Astrocyte (in vitro differentiated cells and primary cell): ENCODE measurements around the gene TMEM266. TPM values are rescaled to one million over a fixed set of nuclear protein-coding genes. Genes with fewer than 3 reads are reported as not detected.

Experiments
- DNase-seq: peaks from one replicate; pipeline ENCODE4 v3.0.0-alpha.2; 2010; ENCODE audit warnings: low read depth
- FAIRE-seq: peaks from 2 replicates; lab custom pipeline; 2011; peaks lifted over from hg19 to GRCh38; lab: Jason Lieb, UNC
- H2AFZ ChIP-seq: 2 replicates; pipeline ENCODE4 v1.6.0; 2012; ENCODE audit warnings: low read depth, low read length, inconsistent platforms
- H3K27ac ChIP-seq: 2 replicates; pipeline ENCODE4 v1.5.1; 2011; ENCODE audit warnings: low read depth, low read length, inconsistent platforms
- H3K27me3 ChIP-seq: 2 replicates; pipeline ENCODE4 v1.6.0; 2011; ENCODE audit warnings: low read length, inconsistent platforms; ENCODE audit not compliant: insufficient read depth
- H3K36me3 ChIP-seq: 2 replicates; pipeline ENCODE4 v1.5.1; 2011; ENCODE audit warnings: low read length, inconsistent platforms; ENCODE audit not compliant: insufficient read depth
- H3K4me1 ChIP-seq: 2 replicates; pipeline ENCODE4 v1.5.1; 2011; ENCODE audit warnings: low read length, inconsistent platforms; ENCODE audit not compliant: insufficient read depth
- H3K4me2 ChIP-seq: 2 replicates; pipeline ENCODE4 v1.6.0; 2012; ENCODE audit warnings: low read length, inconsistent platforms
- H3K4me3 ChIP-seq: 2 replicates; pipeline ENCODE4 v1.5.1; 2011; ENCODE audit warnings: low read depth, mild to moderate bottlenecking, low read length, inconsistent platforms; ENCODE audit not compliant: insufficient read depth
- H3K79me2 ChIP-seq: 2 replicates; pipeline ENCODE4 v1.6.0; 2012; ENCODE audit warnings: mild to moderate bottlenecking, low read length, inconsistent platforms; ENCODE audit not compliant: insufficient read depth
- H3K9ac ChIP-seq: 2 replicates; pipeline ENCODE4 v1.6.0; 2012; ENCODE audit warnings: mild to moderate bottlenecking, low read length, inconsistent platforms
- H3K9me3 ChIP-seq: 2 replicates; pipeline ENCODE4 v1.5.1; 2012; ENCODE audit warnings: low read depth, mild to moderate bottlenecking, low read length, inconsistent platforms; ENCODE audit not compliant: insufficient read depth
- H4K20me1 ChIP-seq: 2 replicates; pipeline ENCODE4 v1.6.0; 2012; ENCODE audit warnings: low read length, inconsistent platforms; ENCODE audit not compliant: insufficient read depth
- H3K27ac Mint-ChIP-seq: one replicate; pipeline ENCODE4 v1.8.0; 2021; ENCODE audit warnings: mild to moderate bottlenecking, mixed read lengths; ENCODE audit not compliant: unreplicated experiment
- H3K27me3 Mint-ChIP-seq: one replicate; pipeline ENCODE4 v1.8.0; 2021; ENCODE audit warnings: low read depth, mixed read lengths; ENCODE audit not compliant: unreplicated experiment
- H3K36me3 Mint-ChIP-seq: one replicate; pipeline ENCODE4 v1.8.0; 2021; ENCODE audit warnings: low read depth, mixed read lengths; ENCODE audit not compliant: unreplicated experiment
- H3K4me1 Mint-ChIP-seq: one replicate; pipeline ENCODE4 v1.8.0; 2021; ENCODE audit warnings: low read depth, mixed read lengths; ENCODE audit not compliant: unreplicated experiment
- H3K4me3 Mint-ChIP-seq: one replicate; pipeline ENCODE4 v1.8.0; 2021; ENCODE audit warnings: mild to moderate bottlenecking, moderate library complexity, mixed read lengths; ENCODE audit not compliant: unreplicated experiment
- H3K9me3 Mint-ChIP-seq: one replicate; pipeline ENCODE4 v1.8.0; 2021; ENCODE audit warnings: mild to moderate bottlenecking, mixed read lengths; ENCODE audit not compliant: unreplicated experiment
- CTCF ChIP-seq: IDR thresholded peaks from 2 replicates; pipeline ENCODE4 v1.5.1; 2011; ENCODE audit warnings: low read depth, mild to moderate bottlenecking, inconsistent platforms, low read length, moderate library complexity; ENCODE audit not compliant: insufficient read depth
- EZH2 ChIP-seq: IDR thresholded peaks from 2 replicates; pipeline ENCODE4 v1.6.1; 2012; ENCODE audit warnings: mild to moderate bottlenecking, low read length, inconsistent platforms; ENCODE audit not compliant: insufficient read depth
- total RNA-seq: library from RNA; stranded (reverse); gene quantifications from 2 replicates; pipeline ENCODE4 v1.2.1, GENCODE V29; 2021

Gene TMEM266
- total RNA-seq, 1 donor from 2014 or later = 0.36 TPM

- FAIRE-seq = no peak
- Histone ChIP-seq H3K36me3 (no peaks in the 10 kb centered on the region), H3K27ac (no peak overlapping the region), H3K4me2 (no peak overlapping the region), H3K4me1 (peaks cover 4% of the 10 kb centered on the region), H3K79me2 (no peaks in the 10 kb centered on the region), H4K20me1 (no peaks in the 10 kb centered on the region), H3K9ac (no peak overlapping the region), H2AFZ (no peak overlapping the region), H3K9me3 (no peaks in the 10 kb centered on the region), H3K4me3 (no peak overlapping the region), H3K27me3 (peaks cover 1% of the 10 kb centered on the region)
- no peak for DNase-seq
- Mint-ChIP-seq H3K9me3 (no peaks in the 10 kb centered on the region), H3K4me1 (peaks cover 16% of the 10 kb centered on the region), H3K27me3 (peaks cover 31% of the 10 kb centered on the region), H3K36me3 (peaks cover 4% of the 10 kb centered on the region), H3K4me3 (no peak overlapping the region), H3K27ac (no peak overlapping the region)
- no peak for TF ChIP-seq CTCF
- TF ChIP-seq EZH2 = no peak
Measured at GRCh38 chr15:76173317-76173834, 113.6 kb downstream of the TMEM266 start.

GRCh38 chr15:76174654-76175053 lies 114.9 kb downstream of the TMEM266 start:
- no peaks in the 10 kb centered on the region for H3K9me3 ChIP-seq
- no peak for TF ChIP-seq EZH2
- no peak for TF ChIP-seq CTCF
- Mint-ChIP-seq H3K36me3 (peaks cover 4% of the 10 kb centered on the region), H3K9me3 (no peaks in the 10 kb centered on the region), H3K4me3 (no peak overlapping the region), H3K27me3 (peaks cover 30% of the 10 kb centered on the region), H3K4me1 (peaks cover 8% of the 10 kb centered on the region), H3K27ac (no peak overlapping the region)
- no peak overlapping the region for H3K4me2 ChIP-seq
- H3K27ac ChIP-seq = no peak overlapping the region
- no peaks in the 10 kb centered on the region for H4K20me1 ChIP-seq
- peaks cover 4% of the 10 kb centered on the region for H3K4me1 ChIP-seq
- H3K27me3 ChIP-seq = peaks cover 13% of the 10 kb centered on the region
- no peaks in the 10 kb centered on the region for H3K36me3 ChIP-seq
- no peak overlapping the region for H3K9ac ChIP-seq
- no peak overlapping the region for H2AFZ ChIP-seq
- FAIRE-seq = no peak
- H3K4me3 ChIP-seq = no peak overlapping the region
- no peak for DNase-seq
- no peaks in the 10 kb centered on the region for H3K79me2 ChIP-seq

DNA sequence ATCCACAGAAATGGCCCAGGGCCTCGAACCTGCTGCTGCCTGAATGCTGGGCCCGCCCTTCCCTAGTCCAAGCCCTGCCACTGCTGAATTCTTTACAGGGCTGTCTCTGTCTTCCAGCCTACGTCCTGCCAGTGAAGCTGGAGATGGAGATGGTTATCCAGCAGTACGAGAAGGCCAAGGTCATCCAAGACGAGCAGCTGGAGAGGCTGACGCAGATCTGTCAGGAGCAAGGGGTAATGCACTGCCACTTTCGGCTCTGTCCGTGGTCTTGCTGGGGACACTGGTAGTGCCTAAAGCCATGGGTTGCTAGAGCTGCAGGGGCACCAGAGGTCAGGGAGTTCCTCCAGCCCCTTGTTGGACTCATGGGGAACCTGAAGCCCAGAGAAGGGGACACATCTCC lies 115.7 kb downstream of the TMEM266 start:
- TF ChIP-seq EZH2 (no peak), CTCF (no peak)
- peaks cover 30% of the 10 kb centered on the region for H3K27me3 Mint-ChIP-seq

More for the DNA sequence above, 115.7 kb downstream of the TMEM266 start:
- Histone ChIP-seq H3K36me3 (no peaks in the 10 kb centered on the region), H3K9me3 (no peaks in the 10 kb centered on the region), H3K9ac (no peak overlapping the region), H3K4me3 (no peak overlapping the region), H3K79me2 (no peaks in the 10 kb centered on the region), H3K27ac (no peak overlapping the region), H3K27me3 (peaks cover 13% of the 10 kb centered on the region), H3K4me1 (peaks cover 4% of the 10 kb centered on the region), H4K20me1 (no peaks in the 10 kb centered on the region), H3K4me2 (no peak overlapping the region), H2AFZ (no peak overlapping the region)
- Mint-ChIP-seq H3K4me3 (no peak overlapping the region), H3K4me1 (peaks cover 7% of the 10 kb centered on the region), H3K9me3 (no peaks in the 10 kb centered on the region), H3K27ac (no peak overlapping the region), H3K36me3 (peaks cover 4% of the 10 kb centered on the region)
- no peak for FAIRE-seq
- DNase-seq = no peak
